Transverse colon (tissue), 4 donors: ENCODE data around the gene TTLL5. TPM values are rescaled to one million over a fixed set of nuclear protein-coding genes. Genes with fewer than 3 reads are reported as not detected.

Experiments
- DNase-seq: peaks from one replicate; pipeline ENCODE4 v3.0.0-alpha.2; 2019
- H3K27ac ChIP-seq, 4 donors: fragments of 200-600 bp; sonication (generic); 2 replicates each; pipeline ENCODE4 v1.5.1; 2016 to 2018; ENCODE audit warnings: inconsistent platforms in 4 of 4
- H3K27me3 ChIP-seq: fragments of 200-600 bp; sonication (generic); 2 replicates; pipeline ENCODE4 v1.5.1; 2017; ENCODE audit warnings: inconsistent platforms
- H3K36me3 ChIP-seq, 4 donors: fragments of 200-600 bp; sonication (generic); 2 replicates each; pipeline ENCODE4 v1.5.1; 2017 to 2019; ENCODE audit warnings: inconsistent platforms in 4 of 4
- H3K4me1 ChIP-seq, 4 donors: fragments of 200-600 bp; sonication (generic); 2 replicates each; pipeline ENCODE4 v1.5.1; 2017 to 2020; ENCODE audit warnings: inconsistent platforms in 4 of 4
- H3K4me3 ChIP-seq, 4 donors: fragments of 200-600 bp; sonication (generic); 1 replicate in 1 of 4; 2 replicates in 3 of 4; pipeline versions ENCODE4 v1.5.1 to v1.6.1; 2017 to 2019; ENCODE audit warnings: inconsistent platforms in 4 of 4
- H3K9me3 ChIP-seq, 2 donors: fragments of 200-600 bp; sonication (generic); 2 replicates each; pipeline ENCODE4 v1.5.1; 2017 to 2019; ENCODE audit warnings: inconsistent platforms in 2 of 2
- CTCF ChIP-seq, 5 experiments: fragments of 200-600 bp in 3 of 5; fragments of 450-650 bp in 2 of 5; sonication (generic) in 3 of 5; IDR thresholded peaks; 1 replicate in 2 of 5; 2 replicates in 3 of 5; pipeline ENCODE4 v1.5.1; 2016 to 2017; ENCODE audit warnings: antibody characterized with exemption in 5 of 5, inconsistent platforms in 3 of 5, mild to moderate bottlenecking in 2 of 5, moderate library complexity in 1 of 5
- EP300 ChIP-seq: sonication (generic); formaldehyde crosslinking; IDR thresholded peaks from one replicate; pipeline ENCODE4 v1.6.1; 2017; ENCODE audit warnings: antibody characterized with exemption, low read depth
- POLR2A ChIP-seq: fragments of 450-650 bp; IDR thresholded peaks from one replicate; pipeline ENCODE4 v1.6.1; 2016; ENCODE audit warnings: antibody characterized with exemption, mild to moderate bottlenecking, moderate library complexity
- POLR2AphosphoS5 ChIP-seq, 3 donors: sonication (generic); formaldehyde crosslinking; IDR thresholded peaks; one replicate each; pipeline ENCODE4 v1.6.1; 2016; ENCODE audit warnings: antibody characterized with exemption in 3 of 3
- WGBS, 2 donors: methylation state at CpG; one replicate each; pipeline ENCODE4 v1.1.5; 2018; ENCODE audit warnings: low coverage in 1 of 2; 5-methylcytosine and 5-hydroxymethylcytosine counted together
- in situ Hi-C, 4 donors: fragments of 200-750 bp; cut with MboI; loops; one replicate each; pipeline versions ENCODE4 v1.15.0 to v1.15.1; 2017; ENCODE audit warnings: low sequenced_read_pairs in 3 of 4, low pct_ligation_motif_present in 1 of 4, low pct_unique_long_range_greater_than_20kb in 1 of 4
- intact Hi-C: fragments of 100-400 bp; cut with DNase I; formaldehyde crosslinking; loops from one replicate; pipeline ENCODE4 v1.15.1; 2023; ENCODE audit warnings: low total_unique reads
- total RNA-seq, 4 donors: library from RNA; depleted of rRNA; stranded (reverse); fragments of >200 nt; gene quantifications; one replicate each; pipeline ENCODE4 v1.1.0, GENCODE V29; 2016

TTLL5 gene
- total RNA-seq, 4 donors from 2014 or later = 16.1 to 264 (median 40.8) TPM

DNA sequence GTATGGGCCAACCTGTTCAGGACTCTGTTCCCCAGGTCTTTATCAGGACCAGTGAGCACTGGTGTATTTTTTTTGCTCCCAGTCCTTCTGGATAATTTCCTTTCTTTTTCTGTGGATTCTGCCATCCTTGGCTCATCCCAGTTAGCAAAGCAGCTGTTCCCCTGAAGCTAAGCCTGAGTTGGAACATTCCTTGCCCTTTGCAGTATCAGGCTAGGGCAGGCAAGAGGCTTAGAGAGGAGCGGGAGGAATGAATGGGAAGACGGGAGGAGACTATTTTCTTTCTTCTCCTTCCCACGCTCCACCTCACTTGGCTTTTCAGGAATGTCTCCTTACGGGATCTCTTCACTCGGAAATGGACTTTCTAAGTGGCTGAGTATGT, 29.6 kb upstream of the TTLL5 start:
- no peaks in the 10 kb centered on the region for H3K27me3 ChIP-seq
- TF ChIP-seq EP300 (no peak), POLR2AphosphoS5 (IDR thresholded peaks at IDR 0.05) (no peak), CTCF (IDR thresholded peaks at IDR 0.05) (no peak), POLR2A (no peak)
- H3K36me3 ChIP-seq = no peaks in the 10 kb centered on the region
- no peak overlapping the region for H3K27ac ChIP-seq
- H3K4me3 ChIP-seq = no peak overlapping the region
- in situ Hi-C loops = no loop called here
- no peak for DNase-seq
- peaks cover 0 to 2% (median 0%) of the 10 kb centered on the region in 4 donors for H3K4me1 ChIP-seq
- WGBS, 2 donors = 78% methylated on average over 5 of the region's 5 CpGs; no CpG with 5 or more reads in 1 of the 2 donors
- H3K9me3 ChIP-seq = no peaks in the 10 kb centered on the region
- intact Hi-C loops = no loop called here

- DNase-seq = no peak
- no peak for TF ChIP-seq CTCF (IDR thresholded peaks at IDR 0.05)
- in situ Hi-C loops = no loop called here
- Histone ChIP-seq H3K4me1 (no peaks in the 10 kb centered on the region), H3K27ac (no peak overlapping the region), H3K27me3 (no peaks in the 10 kb centered on the region), H3K9me3 (no peaks in the 10 kb centered on the region), H3K36me3 (no peaks in the 10 kb centered on the region), H3K4me3 (no peak overlapping the region)
- intact Hi-C loops = no loop called here
- 83 to 94% methylated on average over 5 of the region's 5 CpGs for WGBS, 2 donors
Observed at GRCh38 chr14:75634848-75635247, 26.2 kb upstream of the TTLL5 start.

GRCh38 chr14:75636100-75636692, 24.9 kb upstream of the TTLL5 start:
- in situ Hi-C loops = no loop called here
- 79% methylated on average over 13 of the region's 13 CpGs; no CpG with 5 or more reads in 1 of the 2 donors for WGBS, 2 donors
- H3K27me3 ChIP-seq = no peaks in the 10 kb centered on the region

GRCh38 chr14:75640876-75641275, 20.2 kb upstream of the TTLL5 start:
- in situ Hi-C loops (no loop called here), intact Hi-C loops (no loop called here)
- no peak overlapping the region for H3K27ac ChIP-seq
- no peak for DNase-seq
- H3K4me1 ChIP-seq = no peaks in the 10 kb centered on the region
- WGBS, 2 donors = 89 to 90% methylated on average over 3 of the region's 3 CpGs
- H3K9me3 ChIP-seq = no peaks in the 10 kb centered on the region
- TF ChIP-seq EP300 (no peak), POLR2A (no peak), CTCF (IDR thresholded peaks at IDR 0.05) (no peak), POLR2AphosphoS5 (IDR thresholded peaks at IDR 0.05) (no peak)
- no peaks in the 10 kb centered on the region for H3K27me3 ChIP-seq
- no peaks in the 10 kb centered on the region for H3K36me3 ChIP-seq
- no peak overlapping the region for H3K4me3 ChIP-seq

More at GRCh38 chr14:75636100-75636692, 24.9 kb upstream of the TTLL5 start:
- intact Hi-C loops = no loop called here
- Histone ChIP-seq H3K9me3 (no peaks in the 10 kb centered on the region), H3K36me3 (no peaks in the 10 kb centered on the region), H3K4me3 (no peak overlapping the region), H3K27ac (no peak overlapping the region), H3K4me1 (no peaks in the 10 kb centered on the region)
- TF ChIP-seq POLR2AphosphoS5 (IDR thresholded peaks at IDR 0.05) (no peak), EP300 (no peak), POLR2A (no peak), CTCF (IDR thresholded peaks at IDR 0.05) (no peak)
- DNase-seq = no peak
